Activated CD4-positive, alpha-beta T cell treated with anti-CD3 and anti-CD28 coated beads for 36 hours (primary cell): ENCODE data around the gene DPY19L1. TPM values are rescaled to one million over a fixed set of nuclear protein-coding genes. Genes with fewer than 3 reads are reported as not detected.
"Not testable (repeated sequence)": the region's sequence is repeated elsewhere in the genome, so short reads cannot be mapped to it uniquely, and the experiment has no call there.

Source experiments
- ATAC-seq: fragments of 200-7000 bp; cut with Tn5 transposase; one replicate; pipeline ENCODE4 v1.10.0; 2021; ENCODE audit warnings: mild to moderate bottlenecking, moderate library complexity
- CTCF ChIA-PET: fragments of 350-600 bp; sonication (Branson Sonifier 250); formaldehyde crosslinking; loops from one replicate; lab custom pipeline; 2021; ENCODE audit warnings: antibody characterized with exemption; lab: Charles Lee
- POLR2A ChIA-PET: fragments of 350-600 bp; sonication (Branson Sonifier 250); formaldehyde crosslinking; loops from one replicate; lab custom pipeline; 2021; ENCODE audit warnings: antibody characterized with exemption, inconsistent platforms; lab: Charles Lee
- DNase-seq: peaks from one replicate; pipeline ENCODE4 v3.0.0-alpha.2; 2020
- H3K27ac Mint-ChIP-seq: one replicate; pipeline ENCODE4 v1.8.0; 2021; ENCODE audit warnings: mixed read lengths
- H3K27me3 Mint-ChIP-seq: one replicate; pipeline ENCODE4 v1.8.0; 2021; ENCODE audit warnings: mixed read lengths
- H3K36me3 Mint-ChIP-seq: one replicate; pipeline ENCODE4 v1.8.0; 2021; ENCODE audit warnings: low read depth, mixed read lengths
- H3K4me1 Mint-ChIP-seq: one replicate; pipeline ENCODE4 v1.8.0; 2021; ENCODE audit warnings: mixed read lengths
- H3K4me3 Mint-ChIP-seq: one replicate; pipeline ENCODE4 v1.8.0; 2021; ENCODE audit warnings: mild to moderate bottlenecking, moderate library complexity, mixed read lengths
- H3K9me3 Mint-ChIP-seq: one replicate; pipeline ENCODE4 v1.8.0; 2021; ENCODE audit warnings: low read depth, mixed read lengths
- intact Hi-C, 2 experiments: fragments of 100-400 bp; cut with DNase I in 1 of 2; cut with micrococcal nuclease in 1 of 2; formaldehyde crosslinking; loops; one replicate each; pipeline versions ENCODE4 v1.14.2 to v1.15.1; 2022 to 2024; cut with DNase I, micrococcal nuclease
- total RNA-seq, 2 experiments: library from RNA; stranded (reverse); gene quantifications; one replicate each; pipeline ENCODE4 v1.2.3, GENCODE V29; 2021

DPY19L1 gene
- total RNA-seq, 2 experiments from 2014 or later: 6.9 to 8.1 TPM

GRCh38 chr7:35048390-35048789 lies 11.1 kb upstream of the DPY19L1 start:
- intact Hi-C loops, ATAC-seq, H3K36me3 Mint-ChIP-seq, DNase-seq, H3K4me1 Mint-ChIP-seq, H3K4me3 Mint-ChIP-seq, H3K27ac Mint-ChIP-seq, CTCF ChIA-PET, H3K9me3 Mint-ChIP-seq: not testable (repeated sequence)
- POLR2A ChIA-PET: interaction anchor here (0.7 kb wide), 1 partner anchor 9 kb away, joined by 5 read pairs; no protein-coding TSS in a partner anchor
- peaks cover 12% of the 10 kb centered on the region for H3K27me3 Mint-ChIP-seq

GRCh38 chr7:35047912-35048305 lies 10.6 kb upstream of the DPY19L1 start:
- ATAC-seq, CTCF ChIA-PET, DNase-seq, H3K36me3 Mint-ChIP-seq, POLR2A ChIA-PET, H3K4me1 Mint-ChIP-seq, H3K27ac Mint-ChIP-seq, intact Hi-C loops, H3K9me3 Mint-ChIP-seq, H3K4me3 Mint-ChIP-seq: not testable (repeated sequence)
- peaks cover 10% of the 10 kb centered on the region for H3K27me3 Mint-ChIP-seq

GRCh38 chr7:35047263-35047911 lies 10.1 kb upstream of the DPY19L1 start:
- POLR2A ChIA-PET, H3K4me1 Mint-ChIP-seq, H3K27ac Mint-ChIP-seq, H3K36me3 Mint-ChIP-seq, H3K9me3 Mint-ChIP-seq, DNase-seq, intact Hi-C loops, CTCF ChIA-PET, ATAC-seq, H3K4me3 Mint-ChIP-seq, H3K27me3 Mint-ChIP-seq: not testable (repeated sequence)

- DNase-seq, H3K36me3 Mint-ChIP-seq, H3K9me3 Mint-ChIP-seq, ATAC-seq, H3K27me3 Mint-ChIP-seq, POLR2A ChIA-PET, H3K4me3 Mint-ChIP-seq, H3K27ac Mint-ChIP-seq, CTCF ChIA-PET, intact Hi-C loops, H3K4me1 Mint-ChIP-seq: not testable (repeated sequence)
These were observed 6.0 kb upstream of the DPY19L1 start for GRCh38 chr7:35043301-35043700.

- no peak for DNase-seq
- ChIA-PET POLR2A (no interaction called here), CTCF (no interaction called here)
- no peaks in the 10 kb centered on the region for H3K9me3 Mint-ChIP-seq
- peaks cover 11% of the 10 kb centered on the region for H3K4me1 Mint-ChIP-seq
- no peaks in the 10 kb centered on the region for H3K36me3 Mint-ChIP-seq
- H3K4me3 Mint-ChIP-seq: no peak overlapping the region
- no peak for ATAC-seq
- H3K27ac Mint-ChIP-seq: no peak overlapping the region
- H3K27me3 Mint-ChIP-seq: no peaks in the 10 kb centered on the region
- intact Hi-C loops: no loop called here
These were observed 3.6 kb upstream of the DPY19L1 start for GRCh38 chr7:35040906-35041305.

GRCh38 chr7:35039343-35039742 lies 2.1 kb upstream of the DPY19L1 start:
- H3K9me3 Mint-ChIP-seq: no peaks in the 10 kb centered on the region
- H3K27me3 Mint-ChIP-seq: no peaks in the 10 kb centered on the region
- H3K27ac Mint-ChIP-seq: no peak overlapping the region
- no peaks in the 10 kb centered on the region for H3K36me3 Mint-ChIP-seq
- no peak for DNase-seq
- POLR2A ChIA-PET: interaction anchor here (0.5 kb wide), 1 partner anchor 9 kb away, joined by 5 read pairs; no protein-coding TSS in a partner anchor
- H3K4me1 Mint-ChIP-seq: peaks cover 24% of the 10 kb centered on the region
- no peak overlapping the region for H3K4me3 Mint-ChIP-seq
- ATAC-seq: no peak
- CTCF ChIA-PET: interaction anchor here (0.7 kb wide), 1 partner anchor 269 kb away, joined by 4 read pairs; no protein-coding TSS in a partner anchor
- intact Hi-C loops: loop anchor here in 1 of 2 experiments (5.0 to 10.0 kb wide), 2 partner anchors 137 to 865 kb away; no protein-coding TSS in a partner anchor

- Mint-ChIP-seq H3K36me3 (no peaks in the 10 kb centered on the region), H3K9me3 (no peaks in the 10 kb centered on the region), H3K4me1 (peaks cover 24% of the 10 kb centered on the region), H3K27me3 (no peaks in the 10 kb centered on the region), H3K4me3 (peak overlapping the region; percentile 77), H3K27ac (peak overlapping the region; percentile 89)
- ATAC-seq (no peak), DNase-seq (no peak)
- intact Hi-C loops: loop anchor here in 1 of 2 experiments (5.0 to 10.0 kb wide), 2 partner anchors 136 to 866 kb away; no protein-coding TSS in a partner anchor
- POLR2A ChIA-PET: no interaction called here
- CTCF ChIA-PET: interaction anchor here (0.6 to 0.9 kb wide), 4 partner anchors 12 to 573 kb away, joined by 3 read pairs; no protein-coding TSS in a partner anchor
These were observed 1.1 kb upstream of the DPY19L1 start for GRCh38 chr7:35038354-35038753.

- Mint-ChIP-seq H3K27ac (peak overlapping the region; percentile 89), H3K9me3 (no peaks in the 10 kb centered on the region), H3K4me3 (peak overlapping the region; percentile 77), H3K36me3 (no peaks in the 10 kb centered on the region), H3K4me1 (peaks cover 25% of the 10 kb centered on the region), H3K27me3 (no peaks in the 10 kb centered on the region)
- ChIA-PET CTCF (interaction anchor here (0.6 to 0.9 kb wide), 4 partner anchors 12 to 573 kb away, joined by 3 read pairs; no protein-coding TSS in a partner anchor), POLR2A (no interaction called here)
- intact Hi-C loops: loop anchor here in 1 of 2 experiments (1.0 to 10.0 kb wide), 6 partner anchors 45 to 867 kb away; partner anchors contain the start of genes HERPUD2 and SEPTIN7
- DNase-seq (peak; percentile 93), ATAC-seq (peak; percentile 82)
These were observed 449 bp upstream of the DPY19L1 start for GRCh38 chr7:35037526-35038341.

- DNase-seq (peak; percentile 63), ATAC-seq (peak; percentile 6)
- Mint-ChIP-seq H3K27me3 (no peaks in the 10 kb centered on the region), H3K9me3 (no peaks in the 10 kb centered on the region), H3K36me3 (no peaks in the 10 kb centered on the region), H3K4me1 (peaks cover 29% of the 10 kb centered on the region), H3K4me3 (peak overlapping the region; percentile 93), H3K27ac (peak overlapping the region; percentile 81)
- CTCF ChIA-PET: interaction anchor here (1.0 kb wide), 1 partner anchor 10 kb away, joined by 3 read pairs; no protein-coding TSS in a partner anchor
- POLR2A ChIA-PET: no interaction called here
- intact Hi-C loops: loop anchor here in 1 of 2 experiments (1.0 to 10.0 kb wide), 6 partner anchors 44 to 868 kb away; partner anchors contain the start of genes HERPUD2 and SEPTIN7
These were observed 719 bp downstream of the DPY19L1 start for GRCh38 chr7:35036361-35037171.

GRCh38 chr7:35035511-35035961 lies 1.7 kb downstream of the DPY19L1 start:
- intact Hi-C loops: loop anchor here (1.0 to 10.0 kb wide), 4 partner anchors 43 to 869 kb away; no protein-coding TSS in a partner anchor
- H3K9me3 Mint-ChIP-seq: no peaks in the 10 kb centered on the region
- no peaks in the 10 kb centered on the region for H3K27me3 Mint-ChIP-seq
- DNase-seq (peak; percentile 56), ATAC-seq (peak; percentile 31)
- H3K4me3 Mint-ChIP-seq: peak overlapping the region; percentile 93
- H3K4me1 Mint-ChIP-seq: peaks cover 29% of the 10 kb centered on the region
- ChIA-PET CTCF (interaction anchor here (0.5 kb wide), 1 partner anchor 133 kb away, joined by 4 read pairs; no protein-coding TSS in a partner anchor), POLR2A (no interaction called here)
- H3K36me3 Mint-ChIP-seq: no peaks in the 10 kb centered on the region
- peak overlapping the region; percentile 81 for H3K27ac Mint-ChIP-seq
